Duodenal mucosa (tissue), 2 donors: ENCODE measurements around the gene LIFR.
"Not testable (repeated sequence)": the region's sequence is repeated elsewhere in the genome, so short reads cannot be mapped to it uniquely, and the experiment has no call there.

Experiments
- H3K27ac ChIP-seq: one replicate; pipeline ENCODE4 v1.7.0; 2013; ENCODE audit warnings: low read depth, low read length
- H3K27me3 ChIP-seq, 2 donors: one replicate each; pipeline ENCODE4 v1.7.0; 2013; ENCODE audit warnings: low read length in 2 of 2, control low read depth in 1 of 2; ENCODE audit not compliant: insufficient read depth in 2 of 2, control insufficient read depth in 1 of 2
- H3K36me3 ChIP-seq, 2 donors: one replicate each; pipeline ENCODE4 v1.7.0; 2013; ENCODE audit warnings: low read length in 2 of 2, control low read depth in 1 of 2; ENCODE audit not compliant: insufficient read depth in 2 of 2, control insufficient read depth in 1 of 2
- H3K4me1 ChIP-seq, 2 donors: one replicate each; pipeline ENCODE4 v1.7.0; 2013; ENCODE audit warnings: low read length in 2 of 2, control low read depth in 1 of 2; ENCODE audit not compliant: insufficient read depth in 2 of 2, control insufficient read depth in 1 of 2
- H3K4me3 ChIP-seq, 2 donors: one replicate each; pipeline ENCODE4 v1.7.0; 2013; ENCODE audit warnings: low read length in 2 of 2, low read depth in 1 of 2
- H3K9ac ChIP-seq, 2 donors: one replicate each; pipeline ENCODE4 v1.7.0; 2013; ENCODE audit warnings: low read length in 2 of 2, low read depth in 1 of 2
- H3K9me3 ChIP-seq, 2 donors: one replicate each; pipeline ENCODE4 v1.7.0; 2013; ENCODE audit warnings: low read length in 2 of 2, control low read depth in 1 of 2; ENCODE audit not compliant: control insufficient read depth in 1 of 2

The LIFR gene

GRCh38 chr5:38524022-38524421, 32.4 kb downstream of the LIFR start:
- no peak overlapping the region for H3K4me3 ChIP-seq
- H3K4me1 ChIP-seq, result no peaks in the 10 kb centered on the region
- H3K9ac ChIP-seq, result no peak overlapping the region
- H3K36me3 ChIP-seq, result peaks cover 0 to 4% of the 10 kb centered on the region in 2 donors
- H3K9me3 ChIP-seq, result no peaks in the 10 kb centered on the region
- H3K27ac ChIP-seq, result no peak overlapping the region
- no peaks in the 10 kb centered on the region for H3K27me3 ChIP-seq

GRCh38 chr5:38519476-38519875, 37.0 kb downstream of the LIFR start:
- Histone ChIP-seq H3K27ac (no peak overlapping the region), H3K27me3 (no peaks in the 10 kb centered on the region), H3K9ac (no peak overlapping the region), H3K4me1 (no peaks in the 10 kb centered on the region), H3K4me3 (no peak overlapping the region), H3K9me3 (no peaks in the 10 kb centered on the region), H3K36me3 (peaks cover 0 to 4% of the 10 kb centered on the region in 2 donors)

DNA sequence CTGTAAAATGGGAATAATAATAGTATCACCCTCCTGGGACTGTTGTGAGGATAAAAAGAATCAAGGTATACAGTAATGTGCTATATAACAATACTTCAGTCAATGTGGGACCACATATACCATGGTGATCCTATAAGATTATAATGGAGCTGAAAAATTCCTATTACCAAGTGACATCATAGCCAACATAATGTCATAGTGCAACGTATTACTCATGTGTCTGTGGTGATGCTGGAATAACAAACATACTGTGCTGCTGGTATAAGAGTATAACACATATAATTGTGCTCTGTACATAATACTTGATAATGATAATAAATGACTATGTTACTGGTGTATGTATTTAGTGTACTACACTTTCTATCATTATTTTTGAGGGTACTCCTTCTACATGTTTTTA, 38.1 kb downstream of the LIFR start:
- no peaks in the 10 kb centered on the region for H3K4me1 ChIP-seq
- no peaks in the 10 kb centered on the region for H3K27me3 ChIP-seq
- H3K27ac ChIP-seq, result no peak overlapping the region
- H3K9ac ChIP-seq, result no peak overlapping the region
- peaks cover 0 to 4% of the 10 kb centered on the region in 2 donors for H3K36me3 ChIP-seq
- H3K4me3 ChIP-seq, result no peak overlapping the region
- no peaks in the 10 kb centered on the region for H3K9me3 ChIP-seq

- not testable (repeated sequence) for H3K27me3 ChIP-seq, H3K4me3 ChIP-seq, H3K4me1 ChIP-seq, H3K27ac ChIP-seq, H3K9ac ChIP-seq, H3K9me3 ChIP-seq, H3K36me3 ChIP-seq
Observed at GRCh38 chr5:38516649-38517048, 39.8 kb downstream of the LIFR start.

DNA sequence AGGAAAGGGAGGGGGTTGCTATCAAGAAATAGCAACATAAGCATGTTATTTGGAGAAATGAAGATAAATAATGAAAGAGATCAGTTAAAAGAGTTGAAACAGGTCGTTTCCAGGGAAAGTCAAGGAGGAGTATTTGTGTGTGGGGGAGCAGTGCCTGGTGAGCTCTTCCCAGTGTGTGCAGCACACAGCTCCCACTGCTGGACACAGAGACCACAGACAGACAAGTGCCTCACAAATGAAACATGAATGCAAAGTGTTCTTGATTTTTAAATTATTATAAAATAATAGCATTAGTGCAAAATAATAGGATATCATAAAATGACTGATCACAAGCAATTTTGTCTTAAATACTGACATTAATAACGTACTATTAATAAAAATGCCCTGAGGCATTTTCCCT, 40.8 kb downstream of the LIFR start:
- H3K9me3 ChIP-seq, result no peaks in the 10 kb centered on the region
- no peaks in the 10 kb centered on the region for H3K4me1 ChIP-seq
- no peaks in the 10 kb centered on the region for H3K36me3 ChIP-seq
- H3K9ac ChIP-seq, result no peak overlapping the region
- no peak overlapping the region for H3K27ac ChIP-seq
- H3K27me3 ChIP-seq, result no peaks in the 10 kb centered on the region
- H3K4me3 ChIP-seq, result no peak overlapping the region

GRCh38 chr5:38515092-38515491, 41.4 kb downstream of the LIFR start:
- no peaks in the 10 kb centered on the region for H3K9me3 ChIP-seq
- H3K36me3 ChIP-seq, result no peaks in the 10 kb centered on the region
- H3K4me1 ChIP-seq, result no peaks in the 10 kb centered on the region
- no peak overlapping the region for H3K27ac ChIP-seq
- no peaks in the 10 kb centered on the region for H3K27me3 ChIP-seq
- no peak overlapping the region for H3K9ac ChIP-seq
- no peak overlapping the region for H3K4me3 ChIP-seq

GRCh38 chr5:38509185-38509584, 47.3 kb downstream of the LIFR start:
- Histone ChIP-seq H3K9ac (no peak overlapping the region), H3K9me3 (no peaks in the 10 kb centered on the region), H3K27me3 (no peaks in the 10 kb centered on the region), H3K4me1 (no peaks in the 10 kb centered on the region), H3K27ac (no peak overlapping the region), H3K4me3 (no peak overlapping the region), H3K36me3 (no peaks in the 10 kb centered on the region)

DNA sequence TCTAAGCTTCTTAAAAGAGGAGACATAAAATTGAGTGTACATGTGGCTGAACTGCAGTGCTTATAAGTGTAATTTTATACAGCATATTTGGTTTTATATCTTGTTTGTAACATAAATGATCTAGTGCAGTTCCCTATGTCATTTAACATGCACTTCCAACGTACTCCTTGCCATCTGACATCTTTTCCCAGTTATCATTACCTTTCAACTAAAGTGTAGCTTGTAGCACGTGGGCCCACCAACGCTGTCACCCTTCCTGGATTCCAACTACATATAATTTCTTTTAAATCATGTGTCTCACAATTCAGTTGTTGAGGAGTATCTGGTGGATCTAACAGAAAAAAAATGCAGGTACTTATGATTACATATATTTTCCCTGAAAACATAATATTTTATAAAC, 50.1 kb downstream of the LIFR start:
- Histone ChIP-seq H3K9me3 (no peaks in the 10 kb centered on the region), H3K27me3 (no peaks in the 10 kb centered on the region), H3K27ac (no peak overlapping the region), H3K9ac (no peak overlapping the region), H3K4me1 (no peaks in the 10 kb centered on the region), H3K4me3 (no peak overlapping the region), H3K36me3 (no peaks in the 10 kb centered on the region)

DNA sequence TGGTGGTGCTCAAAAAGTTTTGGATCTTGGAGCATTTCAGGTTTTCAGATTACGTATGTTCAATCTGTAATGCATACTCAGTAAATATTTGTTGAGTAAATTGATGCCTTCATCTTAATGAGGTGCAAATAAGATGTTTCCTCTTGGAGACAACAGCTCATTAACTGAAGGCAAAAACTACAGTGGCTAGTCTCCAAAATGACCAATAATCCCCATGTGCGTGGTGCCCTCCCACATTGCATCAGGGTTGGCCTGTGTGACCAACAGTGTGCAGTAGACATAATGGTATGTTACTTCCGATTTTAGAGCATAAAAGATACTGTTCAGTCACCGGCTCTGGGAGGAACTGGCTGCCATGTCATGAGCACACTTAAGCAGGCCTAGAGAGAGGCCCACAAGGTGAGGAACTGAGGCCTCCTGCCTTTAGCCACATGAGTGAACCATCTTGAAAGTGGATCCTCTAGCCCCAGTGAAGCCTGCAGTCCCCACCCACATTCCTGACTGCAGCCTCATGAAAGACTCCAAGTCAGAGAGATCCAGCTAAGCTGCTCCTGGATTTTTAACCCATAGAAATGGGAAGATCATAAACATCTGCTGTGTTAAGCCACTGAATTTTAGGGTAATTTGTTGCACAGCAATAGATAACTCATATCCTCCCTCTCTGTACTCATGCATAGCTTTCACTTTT, 55.7 kb downstream of the LIFR start:
- Histone ChIP-seq H3K4me3 (no peak overlapping the region), H3K27me3 (no peaks in the 10 kb centered on the region), H3K27ac (no peak overlapping the region), H3K9ac (no peak overlapping the region), H3K9me3 (no peaks in the 10 kb centered on the region), H3K4me1 (no peaks in the 10 kb centered on the region), H3K36me3 (no peaks in the 10 kb centered on the region)

GRCh38 chr5:38497946-38498345, 58.5 kb downstream of the LIFR start:
- Histone ChIP-seq H3K27ac (no peak overlapping the region), H3K9ac (no peak overlapping the region), H3K27me3 (peaks cover 0 to under 1% of the 10 kb centered on the region in 2 donors), H3K9me3 (no peaks in the 10 kb centered on the region), H3K4me1 (no peaks in the 10 kb centered on the region), H3K36me3 (no peaks in the 10 kb centered on the region), H3K4me3 (no peak overlapping the region)

GRCh38 chr5:38494763-38495162, 61.7 kb downstream of the LIFR start:
- Histone ChIP-seq H3K36me3 (no peaks in the 10 kb centered on the region), H3K4me1 (no peaks in the 10 kb centered on the region), H3K27ac (no peak overlapping the region), H3K4me3 (no peak overlapping the region), H3K9ac (no peak overlapping the region), H3K9me3 (no peaks in the 10 kb centered on the region), H3K27me3 (peaks cover 0 to 5% of the 10 kb centered on the region in 2 donors)
